Measurements from ENCODE around the gene AFF3. TPM values are rescaled to one million over a fixed set of nuclear protein-coding genes. Genes with fewer than 3 reads are reported as not detected.

Gene AFF3
- total RNA-seq, 1 experiment from 2014 or later: not detected

- H4K20me1 ChIP-seq (ENCODE audit: insufficient read depth): no peaks in the 10 kb centered on the region
- intact Hi-C loops (cut with micrococcal nuclease; ENCODE audit: unreplicated experiment): no loop called here
- POLR2A ChIA-PET (ENCODE audit: unreplicated experiment): no interaction called here
Measured at GRCh38 chr2:99956232-99957030, 186.0 kb downstream of the AFF3 start.

DNA sequence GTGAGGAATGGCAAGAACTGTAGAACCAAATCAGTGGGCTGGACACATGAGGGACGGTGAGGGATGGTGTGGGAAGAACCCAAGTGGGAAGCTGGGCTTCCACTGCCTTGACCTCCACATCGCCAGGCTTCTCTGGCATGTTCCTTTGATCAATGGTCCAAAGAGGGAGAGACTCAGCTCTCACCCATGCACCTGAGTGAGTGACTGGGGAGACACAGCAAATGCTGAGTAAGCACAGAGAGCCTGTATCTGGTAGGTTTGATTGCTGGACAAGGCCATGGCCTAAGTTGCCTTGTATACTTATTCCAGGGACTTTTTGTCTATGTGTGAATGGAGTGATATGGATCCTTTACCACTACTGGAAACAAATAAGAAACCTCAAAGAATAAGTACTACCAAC, 188.6 kb downstream of the AFF3 start:
- H3K27me3 ChIP-seq (ENCODE audit: insufficient read depth, low read depth): peaks cover 42% of the 10 kb centered on the region
- H3F3A ChIP-seq (ENCODE audit: insufficient read depth, low read depth): no peaks in the 10 kb centered on the region
- intact Hi-C loops (cut with micrococcal nuclease; ENCODE audit: unreplicated experiment): no loop called here
- TF ChIP-seq CTCF (conservative IDR thresholded peaks at IDR 0.05) (no peak), EZH2 (IDR thresholded peaks at IDR 0.05; ENCODE audit: low read depth) (no peak)
- no peak overlapping the region for H3K4me2 ChIP-seq
- no peak overlapping the region for H3K4me3 ChIP-seq
- CTCF ChIA-PET: no interaction called here
- DNase-seq: no peak
- no peaks in the 10 kb centered on the region for H4K20me1 ChIP-seq (ENCODE audit: insufficient read depth)
- H3K79me2 ChIP-seq (ENCODE audit: low read depth): no peaks in the 10 kb centered on the region
- H2AFZ ChIP-seq: no peak overlapping the region
- H3K9me2 ChIP-seq (ENCODE audit: insufficient read depth): no peaks in the 10 kb centered on the region
- POLR2A ChIA-PET (ENCODE audit: unreplicated experiment): no interaction called here
- BruUV-seq (replicated peaks): no TSS peak
- H3K27ac ChIP-seq: no peak overlapping the region
- no peaks in the 10 kb centered on the region for H3K9me3 ChIP-seq (ENCODE audit: insufficient read depth, low read depth)
- H3K4me1 ChIP-seq (replicated peaks; ENCODE audit: insufficient read depth): no peaks in the 10 kb centered on the region
- H3K36me3 ChIP-seq (ENCODE audit: low read depth): no peaks in the 10 kb centered on the region

More at GRCh38 chr2:99956232-99957030, 186.0 kb downstream of the AFF3 start:
- Histone ChIP-seq H2AFZ (no peak overlapping the region), H3K27ac (no peak overlapping the region), H3K36me3 (ENCODE audit: low read depth) (no peaks in the 10 kb centered on the region), H3K79me2 (ENCODE audit: low read depth) (no peaks in the 10 kb centered on the region), H3F3A (ENCODE audit: insufficient read depth, low read depth) (no peaks in the 10 kb centered on the region), H3K9me3 (ENCODE audit: insufficient read depth, low read depth) (no peaks in the 10 kb centered on the region), H3K27me3 (ENCODE audit: insufficient read depth, low read depth) (peaks cover 51% of the 10 kb centered on the region), H3K4me1 (replicated peaks; ENCODE audit: insufficient read depth) (no peaks in the 10 kb centered on the region), H3K4me3 (no peak overlapping the region), H3K4me2 (no peak overlapping the region), H3K9me2 (ENCODE audit: insufficient read depth) (no peaks in the 10 kb centered on the region)
- DNase-seq: no peak
- CTCF ChIA-PET: no interaction called here
- BruUV-seq (replicated peaks): no TSS peak
- TF ChIP-seq CTCF (conservative IDR thresholded peaks at IDR 0.05): no peak
- no peak for TF ChIP-seq EZH2 (IDR thresholded peaks at IDR 0.05; ENCODE audit: low read depth)

- no peaks in the 10 kb centered on the region for H3F3A ChIP-seq (ENCODE audit: insufficient read depth, low read depth)
- H3K27ac ChIP-seq: no peak overlapping the region
- ChIA-PET POLR2A (ENCODE audit: unreplicated experiment) (no interaction called here), CTCF (no interaction called here)
- no peaks in the 10 kb centered on the region for H3K36me3 ChIP-seq (ENCODE audit: low read depth)
- H4K20me1 ChIP-seq (ENCODE audit: insufficient read depth): no peaks in the 10 kb centered on the region
- intact Hi-C loops (cut with micrococcal nuclease; ENCODE audit: unreplicated experiment): no loop called here
- no peaks in the 10 kb centered on the region for H3K9me3 ChIP-seq (ENCODE audit: insufficient read depth, low read depth)
- no peak overlapping the region for H3K4me3 ChIP-seq
- no peaks in the 10 kb centered on the region for H3K4me1 ChIP-seq (replicated peaks; ENCODE audit: insufficient read depth)
- no peak overlapping the region for H3K4me2 ChIP-seq
- no peaks in the 10 kb centered on the region for H3K9me2 ChIP-seq (ENCODE audit: insufficient read depth)
- peaks cover 58% of the 10 kb centered on the region for H3K27me3 ChIP-seq (ENCODE audit: insufficient read depth, low read depth)
- H2AFZ ChIP-seq: no peak overlapping the region
- no TSS peak for BruUV-seq (replicated peaks)
- TF ChIP-seq CTCF (conservative IDR thresholded peaks at IDR 0.05): no peak
- no peak for DNase-seq
- no peaks in the 10 kb centered on the region for H3K79me2 ChIP-seq (ENCODE audit: low read depth)
Measured at GRCh38 chr2:99949963-99950362, 192.4 kb downstream of the AFF3 start.

Data from PC-9 (cell line).